Suppressor macrophage (primary cell): ENCODE data around the gene LRRN4.
"Not testable (repeated sequence)": the region's sequence is repeated elsewhere in the genome, so short reads cannot be mapped to it uniquely, and the experiment has no call there.

Source experiments
- DNase-seq, 4 experiments: peaks; one replicate each; pipeline ENCODE4 v3.0.0-alpha.2; 2020 to 2022

Gene LRRN4

DNA sequence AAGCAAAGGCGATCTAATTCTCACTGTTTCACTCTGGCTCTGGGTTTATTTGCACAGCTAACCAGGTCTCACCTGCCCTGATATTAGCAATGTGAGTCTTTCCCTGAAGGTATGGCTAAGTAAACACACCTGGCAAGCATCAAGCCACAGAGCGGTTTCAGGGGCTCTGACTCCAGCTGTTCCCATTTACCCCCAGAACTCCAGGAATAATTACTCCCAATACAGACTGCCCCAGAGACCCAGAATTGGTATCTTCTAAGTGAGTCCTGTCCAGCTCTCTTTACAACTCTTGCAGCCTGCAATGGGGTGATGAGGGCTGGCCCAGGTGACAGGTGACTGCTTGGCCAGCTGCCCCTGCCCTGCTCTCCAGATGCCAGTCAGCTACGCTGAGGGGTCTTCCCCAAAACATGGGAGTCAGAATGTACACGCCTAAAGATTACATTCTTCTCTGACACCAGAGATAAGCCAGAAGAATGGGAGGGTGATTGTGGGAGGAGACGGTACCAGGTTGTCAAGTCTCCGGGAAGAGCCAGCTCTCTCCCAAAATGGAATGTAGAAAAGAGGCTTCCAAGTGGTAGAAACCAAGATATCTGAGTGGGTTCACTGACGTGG lies 4.9 kb upstream of the LRRN4 start:
- DNase-seq: no peak

GRCh38 chr20:6057691-6058090 lies 3.8 kb upstream of the LRRN4 start:
- no peak for DNase-seq

GRCh38 chr20:6057139-6057538 lies 3.3 kb upstream of the LRRN4 start:
- DNase-seq: no peak

- no peak for DNase-seq
These were observed 2.2 kb upstream of the LRRN4 start for GRCh38 chr20:6055981-6056569.

DNA sequence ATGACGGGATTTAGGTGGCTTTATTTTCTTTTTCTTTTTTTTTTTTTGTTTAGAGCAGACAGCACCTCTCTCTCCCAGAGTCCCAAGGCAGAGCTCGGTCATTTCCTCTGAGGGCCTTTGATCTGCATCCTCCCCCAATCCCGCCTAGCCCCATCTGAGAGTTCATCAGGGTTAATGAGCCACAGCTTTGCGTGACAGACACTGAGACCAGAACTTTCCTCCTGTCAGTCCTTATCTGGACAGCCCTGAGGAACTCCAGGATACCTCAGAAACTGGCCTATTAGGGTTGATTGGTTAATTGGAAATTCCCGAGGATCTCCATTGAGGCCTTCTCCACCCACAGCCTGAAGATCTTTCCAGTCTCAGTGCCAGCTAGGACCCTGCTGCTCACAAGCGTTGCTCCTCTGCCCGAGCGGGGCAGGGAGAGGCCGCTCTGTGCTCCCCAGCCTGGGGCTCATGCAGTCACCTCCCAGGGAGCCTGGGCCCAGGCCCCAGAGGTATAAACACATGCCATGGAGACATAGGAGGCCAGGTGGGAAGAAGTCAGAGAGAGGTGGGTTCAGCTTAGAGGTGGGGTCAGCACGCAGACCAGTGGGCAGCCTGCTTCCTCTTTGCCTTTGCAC lies 1.4 kb upstream of the LRRN4 start:
- DNase-seq: no peak

- DNase-seq: peak in 1 of 4 experiments; percentile 5
These were observed 810 bp upstream of the LRRN4 start for GRCh38 chr20:6054689-6055051.

DNA sequence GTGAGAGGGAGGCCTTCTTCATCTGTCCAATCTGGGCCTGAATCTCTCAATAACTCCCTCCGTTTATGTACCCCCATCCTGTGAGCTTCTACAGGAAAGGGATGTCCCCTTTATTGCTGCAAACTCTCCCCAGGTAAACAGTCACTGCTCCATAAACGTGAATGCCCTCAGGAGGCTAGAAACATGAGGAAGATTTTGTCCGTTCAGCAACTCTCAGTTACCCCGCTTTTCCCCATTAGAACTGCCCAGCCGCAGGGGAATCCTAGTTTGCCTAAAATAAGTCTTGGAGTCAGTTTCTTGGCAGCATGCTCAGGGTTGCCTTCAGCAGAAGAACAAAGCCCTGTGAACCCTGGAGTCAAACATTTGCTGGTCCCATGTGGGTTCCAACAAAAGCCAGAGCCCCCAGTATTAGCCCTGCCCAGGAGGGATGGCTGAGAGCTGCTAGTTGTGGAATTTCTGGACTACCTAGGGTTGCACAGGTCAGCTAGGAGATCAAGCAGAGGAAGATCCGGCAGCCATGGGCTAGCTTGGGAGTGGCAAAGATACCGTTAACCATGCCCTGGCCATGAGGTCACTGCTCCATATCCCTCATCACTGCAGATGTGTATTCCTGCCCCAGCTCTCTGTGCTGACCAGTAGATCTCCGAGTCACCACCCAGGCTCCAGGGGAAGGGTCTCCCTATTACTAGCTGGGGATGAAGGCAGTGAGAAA lies 640 bp downstream of the LRRN4 start:
- no peak for DNase-seq

DNA sequence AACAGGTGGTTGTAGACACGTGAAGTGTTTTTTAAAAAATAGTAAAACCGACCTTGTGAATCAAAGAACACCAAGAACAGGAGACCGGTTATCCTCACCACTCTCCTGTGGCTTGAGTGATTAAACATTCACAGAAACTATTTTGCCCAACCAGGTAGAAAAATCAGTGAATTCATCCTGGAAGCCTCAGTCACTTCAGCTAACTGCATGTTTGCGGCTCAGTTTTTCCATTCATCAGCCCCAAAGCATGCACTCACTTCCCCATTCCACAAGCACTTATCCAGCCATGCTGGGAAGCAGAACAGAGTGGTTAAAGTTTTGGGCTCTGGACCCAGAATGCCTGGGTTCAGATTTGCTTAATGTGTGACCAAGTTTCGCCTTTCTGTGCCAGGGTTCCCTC lies 2.4 kb downstream of the LRRN4 start:
- DNase-seq: peak; percentile 11 to 26 (median 24)

- no peak for DNase-seq
These were observed 5.5 kb downstream of the LRRN4 start for GRCh38 chr20:6048391-6048790.

DNA sequence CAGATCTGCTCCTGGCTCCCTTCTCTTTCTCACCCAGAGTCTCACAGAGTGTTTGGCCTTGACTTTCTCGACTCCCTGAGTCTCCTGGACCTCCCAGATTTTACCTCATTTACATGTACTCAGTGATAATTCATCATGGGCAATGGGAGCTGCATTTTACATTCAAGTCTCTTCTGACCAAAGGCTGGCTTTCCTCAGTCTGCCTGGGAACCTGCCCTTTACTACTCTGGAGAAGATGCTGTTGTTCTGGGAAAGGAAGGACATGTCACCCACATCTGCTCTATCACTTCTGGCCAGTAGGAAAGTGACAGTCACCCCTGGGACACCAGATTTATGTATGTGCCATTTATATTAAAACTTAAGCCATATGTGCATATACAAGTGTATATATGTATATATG lies 7.4 kb downstream of the LRRN4 start:
- no peak for DNase-seq

GRCh38 chr20:6045566-6045965 lies 8.3 kb downstream of the LRRN4 start:
- DNase-seq: peak in 1 of 4 experiments; percentile 9

DNA sequence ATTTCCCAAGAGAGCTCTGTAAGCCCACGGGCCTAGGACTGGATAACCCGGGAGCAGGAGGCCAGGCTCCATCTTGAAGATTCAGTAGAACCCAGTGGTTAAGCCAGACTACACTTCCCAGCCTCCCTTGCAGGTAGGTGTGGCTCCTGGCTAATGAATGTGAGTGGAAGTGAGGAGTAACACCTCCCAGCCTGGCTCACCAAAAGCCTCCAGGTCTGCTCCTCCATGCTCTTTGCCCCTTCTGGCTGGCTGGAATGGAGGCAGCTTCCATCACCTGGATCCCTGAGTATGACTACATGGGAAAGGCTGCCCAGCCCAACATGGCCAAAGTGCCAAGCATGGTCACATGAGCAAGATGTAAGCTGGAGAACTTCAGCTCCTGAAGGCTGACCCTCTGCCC lies 9.7 kb downstream of the LRRN4 start:
- no peak for DNase-seq

DNA sequence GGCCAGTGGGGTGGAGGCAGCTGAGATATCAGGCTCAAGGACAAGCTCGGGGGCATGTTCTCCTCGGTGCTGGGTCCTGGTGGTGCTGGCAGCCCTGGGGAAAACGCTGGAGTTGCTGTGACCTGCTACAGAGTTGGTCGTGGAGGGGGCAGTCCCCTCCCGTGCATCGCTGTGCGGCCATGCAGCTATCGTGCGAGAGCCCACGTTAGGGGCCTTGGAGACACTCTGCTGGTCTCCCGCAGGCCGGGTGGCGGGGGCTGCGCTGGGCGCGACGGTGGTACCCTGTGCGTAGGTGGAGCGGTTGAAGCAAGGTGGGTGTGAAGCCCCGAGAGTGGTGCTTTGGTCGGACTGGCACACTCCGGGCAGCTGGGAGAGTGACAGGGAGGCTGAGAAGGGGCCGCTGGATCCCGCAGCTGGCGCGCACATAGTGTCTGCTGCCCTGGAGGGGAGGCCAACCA lies 12.0 kb downstream of the LRRN4 start:
- DNase-seq: no peak

DNA sequence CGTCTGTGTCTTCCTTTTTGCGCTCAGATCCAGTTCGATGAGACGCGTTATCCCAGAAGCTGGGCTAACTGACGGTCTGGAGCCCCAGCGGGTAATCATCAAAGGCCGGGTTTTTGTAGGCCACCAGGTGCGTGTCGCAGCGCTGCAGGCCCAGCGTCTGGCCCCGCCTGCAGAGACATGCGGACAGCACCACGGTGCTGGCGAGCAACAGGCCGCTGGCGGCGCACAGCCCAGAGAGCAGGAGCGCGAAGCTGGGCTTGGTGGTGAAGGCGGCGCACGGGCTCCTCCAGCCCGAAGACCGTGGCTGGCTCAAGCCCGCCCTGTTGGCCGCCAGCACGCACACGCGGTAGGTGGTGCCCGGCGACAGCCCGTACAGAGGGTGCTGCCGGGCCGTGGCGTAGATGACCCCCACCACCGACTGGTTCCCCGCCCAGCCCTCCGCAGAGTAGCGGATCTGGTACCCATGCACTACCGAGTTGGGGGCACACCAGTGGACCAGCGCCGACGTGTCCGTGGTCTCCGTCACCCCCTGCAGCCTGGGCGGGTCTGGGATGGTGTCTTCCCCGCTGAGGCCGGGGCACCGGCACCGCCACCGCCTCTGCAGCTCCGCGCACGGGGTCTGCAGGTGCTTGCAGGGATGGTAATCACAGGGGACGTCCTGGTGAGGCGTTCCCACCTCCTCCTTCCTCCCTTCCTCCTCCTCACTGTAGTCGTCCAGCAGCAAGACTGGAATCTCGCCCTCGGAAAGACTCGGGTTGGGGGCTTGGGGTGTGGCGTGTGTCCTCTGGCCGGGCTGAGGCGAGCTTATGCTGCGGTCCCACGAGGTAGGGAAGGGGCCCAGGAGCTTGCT lies 12.7 kb downstream of the LRRN4 start:
- no peak for DNase-seq

DNA sequence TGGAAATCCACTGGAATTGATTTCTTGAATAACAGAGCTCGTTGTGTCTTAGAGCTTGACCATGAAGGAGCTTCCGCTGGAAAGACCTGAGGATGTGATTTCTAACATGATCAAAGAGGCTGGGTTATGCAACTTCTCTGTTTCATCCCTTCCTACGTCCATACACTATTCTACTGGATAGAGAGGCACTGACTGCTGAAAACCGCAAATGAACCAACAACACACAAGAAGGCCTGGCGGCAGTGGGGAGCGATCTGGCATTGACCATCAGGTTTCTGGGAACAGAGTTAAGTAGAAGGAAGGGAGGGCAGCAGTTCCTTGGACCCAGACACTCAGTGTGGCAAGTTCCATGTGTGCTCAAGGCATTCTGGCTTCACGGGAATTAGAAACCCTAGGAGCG lies 13.3 kb downstream of the LRRN4 start:
- no peak for DNase-seq

DNA sequence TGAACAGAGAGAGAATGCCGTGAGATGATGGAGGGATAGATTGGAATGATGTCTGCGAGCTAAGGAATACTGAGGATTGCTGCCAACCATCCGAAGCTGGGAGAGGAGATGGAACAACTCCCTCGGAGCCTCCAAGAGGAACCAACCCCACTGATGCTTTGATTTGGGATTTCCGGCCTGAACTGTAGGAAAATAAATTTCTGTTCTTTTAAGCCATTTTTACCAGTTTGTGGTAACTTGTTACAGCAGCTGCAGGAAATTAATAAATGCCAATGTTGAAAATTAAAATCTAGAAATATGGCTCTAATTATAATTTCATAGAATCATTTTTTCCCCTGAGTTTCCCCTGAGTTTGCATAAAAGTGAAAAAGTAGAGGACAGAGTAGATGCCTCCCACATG lies 14.1 kb downstream of the LRRN4 start:
- no peak for DNase-seq

GRCh38 chr20:6038256-6038655 lies 15.6 kb downstream of the LRRN4 start:
- DNase-seq: no peak

GRCh38 chr20:6037082-6037481 lies 16.8 kb downstream of the LRRN4 start:
- DNase-seq: no peak

GRCh38 chr20:6036213-6036612 lies 17.6 kb downstream of the LRRN4 start:
- DNase-seq: peak in 2 of 4 experiments; percentile 20

DNA sequence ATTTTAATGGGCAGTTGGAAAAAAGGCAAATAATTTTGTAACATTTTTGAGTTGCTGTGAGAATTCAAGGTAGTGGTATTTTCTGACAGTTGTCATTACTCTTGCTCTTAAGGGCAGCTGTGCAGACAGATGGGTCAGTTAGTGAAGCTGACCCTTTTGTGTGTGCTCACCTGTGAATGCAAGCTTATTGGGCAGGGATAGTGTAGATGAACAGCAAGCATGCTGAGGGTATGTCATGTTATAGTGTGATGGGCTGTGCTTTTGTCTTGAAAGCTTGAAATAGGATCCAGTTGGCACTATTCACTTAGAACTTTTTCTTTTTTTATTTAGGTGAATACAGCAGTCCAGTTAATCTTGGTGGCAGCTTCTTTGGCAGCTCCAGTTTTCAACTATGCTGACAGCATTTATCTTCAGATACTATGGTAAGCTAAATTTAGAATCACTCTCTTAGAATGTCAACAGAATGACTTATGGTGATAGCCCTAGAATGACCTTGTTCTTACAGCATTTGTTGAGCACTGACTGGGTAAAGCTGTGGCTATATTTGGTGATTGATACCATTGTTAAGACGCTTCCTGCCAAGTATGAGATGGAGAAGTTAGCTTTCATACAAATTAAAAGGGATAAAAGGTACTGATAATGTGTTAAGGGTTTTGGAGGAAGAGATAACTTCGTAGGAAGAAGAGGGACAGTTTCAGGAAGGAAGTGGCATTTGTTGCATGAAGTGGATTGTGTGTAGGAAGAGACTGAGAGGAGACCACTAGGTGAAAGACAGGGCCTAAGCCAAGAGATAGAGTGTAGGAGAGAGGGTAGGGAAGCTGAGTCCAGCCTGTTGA lies 19.5 kb downstream of the LRRN4 start:
- peak; percentile 5 to 40 (median 16) for DNase-seq

- DNase-seq: not testable (repeated sequence)
These were observed 21.0 kb downstream of the LRRN4 start for GRCh38 chr20:6032907-6033306.
